GM19043 (cell line): ENCODE data around the gene ZBTB8A.
"Not testable (repeated sequence)": the region's sequence is repeated elsewhere in the genome, so short reads cannot be mapped to it uniquely, and the experiment has no call there.

Source experiments
- ATAC-seq: cut with Tn5 transposase; IDR thresholded peaks from one replicate; pipeline ENCODE4 v1.9.1; 2021; ENCODE audit warnings: low read depth; ENCODE audit not compliant: unreplicated experiment

Gene ZBTB8A

DNA sequence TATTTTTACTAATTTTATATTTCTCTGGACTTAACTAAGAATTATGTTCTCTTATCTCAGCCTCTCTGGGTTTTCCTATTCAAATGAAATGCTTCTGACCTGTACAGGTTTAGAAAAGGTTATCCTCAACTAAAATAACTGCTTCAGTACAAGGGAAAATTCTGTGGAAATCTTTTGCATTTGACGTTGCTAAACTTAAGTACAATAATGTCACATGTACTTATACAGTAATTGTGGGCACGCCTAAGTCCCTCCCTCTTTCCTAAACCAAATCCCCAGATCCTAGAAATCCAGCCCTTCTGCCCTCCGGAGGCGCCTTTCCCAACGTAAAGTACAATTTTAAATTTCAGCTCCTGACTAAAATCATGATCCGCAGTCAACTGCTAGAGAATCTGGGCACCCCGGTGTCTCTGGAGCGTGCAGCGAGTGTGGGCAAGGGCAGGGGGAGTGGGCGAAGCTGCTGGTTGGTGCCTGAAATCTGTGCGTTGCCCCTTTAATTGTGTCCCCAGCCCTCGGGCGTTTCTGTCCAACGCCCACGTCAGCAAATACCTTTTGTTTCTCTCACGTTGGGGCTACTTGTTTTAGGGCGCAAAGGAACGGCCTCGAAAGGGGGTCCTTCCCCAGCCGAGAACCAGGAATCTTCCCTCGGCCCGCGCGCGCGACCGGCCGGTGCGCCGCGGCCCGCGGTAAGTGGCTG, at the start of gene ZBTB8A:
Gene ZBTB8A (plus strand): TSS at position 541 of the 697 bp plus-strand sequence. CDS start 53,505 bp downstream, outside the sequence.
- ATAC-seq: no peak

DNA sequence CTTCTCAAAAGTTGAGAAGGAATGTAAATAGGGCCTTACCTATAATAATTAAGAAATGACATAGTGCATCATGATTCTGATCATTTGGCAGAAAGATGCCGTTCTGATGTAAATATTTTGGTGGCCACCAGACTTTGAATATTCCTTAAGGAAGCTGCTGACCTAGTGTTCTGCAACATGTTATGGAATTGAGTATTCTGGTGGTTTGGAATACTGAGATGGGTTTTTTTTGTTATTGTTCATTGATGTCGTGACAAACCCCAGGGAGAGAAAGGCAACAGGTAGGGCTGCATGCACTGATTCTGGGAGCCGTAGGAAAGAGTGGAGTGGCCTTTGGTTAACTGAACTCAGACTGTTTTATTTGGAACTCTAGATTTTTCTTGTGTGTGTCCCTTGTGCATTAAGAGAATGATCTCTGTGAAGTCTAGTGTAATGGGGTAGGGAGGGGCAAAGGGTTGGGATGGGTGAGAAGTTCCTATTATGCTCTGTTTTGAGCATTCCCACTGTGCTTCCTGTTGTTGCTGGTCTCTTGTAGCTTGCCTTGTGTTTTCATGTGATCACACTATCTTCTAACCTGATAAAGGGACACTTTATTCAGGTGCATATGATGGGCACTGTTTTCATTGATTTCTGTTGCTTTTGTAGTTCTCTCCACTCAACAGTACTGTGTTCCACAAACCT, 49.3 kb upstream of the ZBTB8A start:
- no peak for ATAC-seq

DNA sequence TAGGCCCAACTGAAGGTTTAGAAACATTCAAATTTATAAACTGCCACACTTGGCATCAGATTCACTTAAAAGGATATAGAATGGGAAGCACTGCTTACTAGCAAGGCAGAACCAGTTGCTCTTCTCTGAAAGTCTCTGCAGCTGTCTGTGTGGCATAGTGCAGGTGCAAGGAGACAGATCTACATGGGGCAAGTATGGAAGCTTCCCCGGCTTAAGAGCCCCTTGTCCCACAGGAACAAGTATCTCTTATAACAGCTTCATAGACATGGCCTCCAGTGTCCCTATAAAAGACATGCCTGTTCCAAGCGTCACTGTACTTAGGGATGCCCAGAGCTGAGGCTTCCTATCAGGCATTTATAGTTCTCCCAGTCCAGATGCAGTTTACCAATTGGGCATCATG, 47.8 kb upstream of the ZBTB8A start:
- ATAC-seq: no peak

DNA sequence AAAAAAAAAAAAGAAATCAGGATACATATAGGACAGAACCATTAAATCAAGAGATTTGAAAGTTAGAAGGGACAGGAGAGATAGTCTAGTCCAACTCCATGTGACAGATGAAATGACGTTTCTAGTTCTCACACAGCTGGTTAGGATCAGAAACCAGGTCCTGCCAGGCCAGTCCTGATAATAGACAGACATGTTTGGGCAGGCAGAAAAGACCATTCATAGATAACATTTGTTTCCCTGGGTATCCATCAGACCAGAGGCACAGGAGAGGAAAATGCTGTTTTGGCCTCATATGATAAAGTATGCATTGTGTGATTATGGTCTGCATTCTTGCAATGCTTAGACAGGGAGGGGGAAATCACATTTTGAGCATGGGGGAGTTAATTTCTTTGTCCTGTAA, 45.0 kb upstream of the ZBTB8A start:
- no peak for ATAC-seq

DNA sequence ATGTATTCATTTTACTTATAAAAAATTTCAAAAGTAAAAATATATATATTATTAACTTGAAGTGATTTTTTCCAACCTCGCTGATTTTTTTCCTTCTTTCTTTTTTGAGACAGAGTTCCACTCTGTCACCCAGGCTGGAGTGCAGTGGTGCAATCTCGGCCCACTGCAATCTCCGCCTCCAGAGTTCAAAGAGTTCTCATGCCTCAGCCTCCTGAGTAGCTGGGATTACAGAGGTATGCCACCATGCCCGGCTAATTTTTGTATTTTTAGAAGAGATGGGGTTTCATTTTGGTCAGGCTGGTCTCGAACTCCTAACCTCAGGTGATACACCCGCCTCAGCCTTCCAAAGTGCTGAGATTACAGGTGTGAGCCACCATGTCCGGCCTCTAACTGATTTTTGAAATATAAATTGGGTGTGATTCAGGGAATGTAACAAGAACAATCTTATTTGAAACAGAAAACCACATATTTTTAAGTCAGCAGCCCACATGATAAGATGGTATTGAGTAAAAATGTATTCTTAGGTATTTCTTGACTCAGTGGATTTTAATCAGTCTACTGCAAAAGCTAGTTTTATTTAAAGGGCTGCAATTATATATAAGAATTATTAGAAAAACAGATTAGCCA, 44.4 kb upstream of the ZBTB8A start:
- no peak for ATAC-seq

DNA sequence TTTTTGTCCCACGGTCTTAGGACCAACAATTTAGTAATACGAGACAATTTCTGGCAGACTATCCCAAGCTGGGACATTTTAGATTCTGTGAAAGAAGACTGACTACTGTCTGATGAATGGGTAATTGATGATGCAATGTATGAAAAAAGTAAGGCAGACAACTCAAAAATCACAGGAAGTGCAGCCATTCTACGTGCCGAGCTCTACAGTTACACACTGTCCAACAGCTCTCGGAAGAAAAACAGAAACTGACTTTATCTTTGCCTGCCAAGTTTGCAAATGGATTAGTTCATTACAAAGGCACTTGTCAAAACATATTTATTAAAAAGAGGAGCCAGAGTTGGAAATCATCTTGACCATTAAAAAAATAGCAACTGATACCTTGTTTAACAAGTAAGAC, 43.1 kb upstream of the ZBTB8A start:
- no peak for ATAC-seq

DNA sequence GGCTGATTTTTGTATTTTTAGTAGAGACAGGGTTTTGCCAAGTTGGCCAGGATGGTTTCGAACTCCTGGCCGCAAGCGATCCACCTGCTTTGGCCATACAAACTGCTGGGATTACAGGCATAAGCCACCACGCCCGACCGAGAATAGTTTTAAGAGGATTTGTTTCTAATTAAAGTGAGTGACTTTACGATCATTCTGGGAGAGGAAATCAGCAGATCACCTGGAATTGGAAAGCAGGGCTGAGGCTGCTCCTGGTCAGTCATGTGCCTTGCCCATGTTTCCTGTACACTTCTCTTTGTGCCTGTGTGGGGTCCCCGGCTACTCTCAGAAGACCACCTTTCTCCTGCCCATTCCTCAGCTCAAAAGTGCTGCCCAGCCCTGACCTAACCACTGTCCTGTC, 40.5 kb upstream of the ZBTB8A start:
- ATAC-seq: no peak

DNA sequence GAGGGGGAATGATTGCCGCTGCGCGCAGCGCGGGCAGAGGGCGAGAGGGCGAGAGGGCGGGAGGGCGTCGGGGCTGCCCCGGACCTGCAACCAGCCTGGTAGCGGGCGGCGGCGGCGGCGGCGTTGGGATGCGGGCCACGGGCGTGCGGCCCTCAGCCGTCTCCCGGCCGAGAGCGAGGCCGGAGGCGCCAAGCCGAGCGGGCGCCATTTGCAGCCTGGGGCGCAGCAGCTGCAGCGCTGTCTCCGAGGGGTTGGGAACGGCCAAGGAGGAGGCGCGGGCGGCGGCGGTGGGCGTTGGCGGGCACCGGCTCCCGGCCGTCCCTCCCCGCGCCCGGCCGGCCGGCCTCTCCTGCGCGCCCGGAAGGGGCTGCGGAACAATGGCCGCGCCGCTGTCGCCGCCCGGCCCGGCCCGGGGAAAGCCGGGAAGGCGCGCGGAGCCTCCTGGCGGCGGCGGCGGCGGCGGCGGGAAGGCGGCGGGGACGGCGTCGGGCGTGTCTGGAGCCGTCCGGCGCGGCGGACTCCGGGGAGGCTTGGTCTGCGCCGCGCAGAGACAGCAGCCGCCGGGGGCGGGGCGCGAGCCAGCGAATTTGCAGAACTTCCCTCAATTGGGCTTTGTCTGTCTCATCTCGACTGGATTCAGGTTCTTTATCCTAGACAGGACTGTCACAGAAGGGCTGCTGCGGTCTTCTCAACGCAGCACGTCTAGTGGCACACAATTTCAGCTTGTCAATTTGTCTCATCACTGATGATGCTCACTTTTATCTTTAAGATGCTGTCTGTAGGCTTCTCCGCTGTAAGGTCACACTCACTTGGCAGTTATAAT, 38.6 kb upstream of the ZBTB8A start:
- no peak for ATAC-seq

DNA sequence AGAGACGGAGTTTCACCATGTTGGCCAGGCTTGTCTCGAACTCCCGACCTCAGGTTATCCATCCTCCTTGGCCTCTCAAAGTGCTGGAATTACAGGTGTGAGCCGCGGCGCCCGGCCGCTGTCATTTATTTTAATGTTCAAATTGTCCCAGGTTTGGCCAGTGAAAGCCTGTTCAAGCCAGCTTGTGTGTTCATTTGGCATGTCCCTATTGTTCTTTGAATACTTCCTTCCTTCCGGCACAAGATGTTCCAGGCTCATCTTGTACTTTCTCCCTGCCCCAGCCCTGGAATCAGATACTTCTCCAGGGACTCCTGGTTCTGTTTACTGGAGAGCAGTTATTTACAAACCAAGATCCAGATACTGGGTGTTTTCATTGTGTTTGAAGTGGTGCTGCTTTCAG, 37.4 kb upstream of the ZBTB8A start:
- ATAC-seq: no peak

DNA sequence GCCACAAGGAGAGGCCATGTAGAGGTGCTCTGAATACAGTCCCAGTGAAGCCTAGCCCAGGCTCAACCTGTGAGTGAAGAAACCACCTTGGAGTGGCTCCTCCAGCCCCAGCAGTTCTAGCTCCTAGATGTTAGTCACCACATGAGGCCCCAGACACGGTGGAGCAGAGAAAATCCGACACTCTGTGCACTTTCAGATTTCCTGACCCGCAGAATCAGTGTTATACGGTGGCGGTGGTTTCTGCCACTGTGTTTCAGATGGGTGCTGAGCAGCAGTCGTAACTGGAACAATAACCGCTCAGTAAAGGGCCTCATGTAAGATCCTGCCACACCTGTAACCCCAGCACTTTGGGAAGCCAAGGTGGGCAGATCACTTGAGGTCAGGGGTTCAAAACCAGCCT, 36.1 kb upstream of the ZBTB8A start:
- no peak for ATAC-seq

DNA sequence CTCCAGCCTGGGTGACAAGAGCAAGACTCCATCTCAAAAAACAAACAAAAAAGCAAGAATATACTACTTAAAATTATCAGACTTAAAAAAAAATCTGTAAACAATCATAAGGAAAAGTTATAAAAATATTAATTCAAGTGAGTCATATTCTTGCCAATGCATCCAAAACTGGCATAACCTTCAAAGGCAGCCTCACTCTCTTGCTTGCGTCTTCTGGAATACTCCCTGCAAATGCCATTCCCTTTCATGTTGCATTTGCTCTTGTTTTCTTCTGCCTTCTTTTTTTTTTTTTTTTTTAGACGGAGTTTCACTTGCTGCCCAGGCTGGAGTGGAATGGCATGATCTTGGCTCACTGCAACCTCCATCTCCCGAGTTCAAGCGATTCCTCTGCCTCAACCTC, 32.2 kb upstream of the ZBTB8A start:
- no peak for ATAC-seq

DNA sequence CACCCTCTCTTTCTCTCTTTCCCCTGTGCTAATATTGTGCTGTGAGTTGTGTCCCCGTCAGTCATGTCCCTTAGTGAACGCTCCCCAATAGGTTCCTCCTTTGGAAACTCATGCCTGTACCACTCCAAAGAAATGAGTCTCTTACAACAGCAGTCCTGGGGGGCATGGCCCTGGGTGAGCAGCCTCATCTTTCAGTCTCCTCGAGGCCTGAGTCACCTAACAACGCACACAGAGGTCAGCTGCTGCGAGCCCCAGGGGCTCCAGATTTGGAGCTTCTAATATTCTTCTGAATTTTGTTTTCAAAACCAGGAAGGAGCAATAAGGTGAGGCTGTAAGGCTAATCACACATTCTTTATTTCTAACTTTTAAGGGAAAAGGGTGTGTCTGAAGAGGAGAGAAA, 30.5 kb upstream of the ZBTB8A start:
- ATAC-seq: no peak

DNA sequence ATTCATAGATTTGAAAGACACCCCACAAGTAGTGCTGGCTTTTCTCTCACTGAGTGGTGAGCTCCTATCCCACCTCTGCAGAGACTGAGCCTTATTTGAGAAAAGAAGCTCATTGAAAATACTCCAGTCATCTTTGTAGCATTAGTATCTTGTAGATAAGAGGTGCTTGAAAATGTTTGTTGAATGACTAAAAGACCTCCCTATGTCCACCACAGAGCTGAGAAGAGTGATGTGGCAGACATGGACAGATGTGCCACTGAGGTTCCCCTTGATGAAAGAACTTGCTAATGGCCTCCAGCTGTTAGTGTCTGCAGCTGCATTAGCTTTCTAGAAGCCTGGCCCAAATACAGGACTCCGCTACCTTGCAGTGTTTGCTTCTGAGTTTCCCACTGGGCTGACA, 29.3 kb upstream of the ZBTB8A start:
- no peak for ATAC-seq

DNA sequence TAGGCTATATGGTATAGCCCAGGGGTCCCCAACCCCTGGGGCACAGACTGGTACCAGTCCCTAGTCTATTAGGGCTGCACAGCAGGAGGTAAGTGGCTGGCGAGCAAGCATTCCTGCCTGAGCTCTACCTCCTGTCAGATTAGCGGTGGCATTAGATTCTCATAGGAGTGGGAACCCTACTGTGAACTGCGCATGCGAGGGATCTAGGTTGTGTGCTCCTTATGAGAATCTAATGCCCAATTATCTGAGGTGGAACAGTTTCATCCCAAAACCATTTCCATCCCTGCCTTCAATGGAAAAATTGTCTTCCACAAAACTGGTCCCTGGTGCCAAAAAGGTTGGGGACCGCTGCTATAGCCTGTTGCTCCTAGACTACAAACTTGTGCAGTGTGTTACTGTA, 22.8 kb upstream of the ZBTB8A start:
- no peak for ATAC-seq

DNA sequence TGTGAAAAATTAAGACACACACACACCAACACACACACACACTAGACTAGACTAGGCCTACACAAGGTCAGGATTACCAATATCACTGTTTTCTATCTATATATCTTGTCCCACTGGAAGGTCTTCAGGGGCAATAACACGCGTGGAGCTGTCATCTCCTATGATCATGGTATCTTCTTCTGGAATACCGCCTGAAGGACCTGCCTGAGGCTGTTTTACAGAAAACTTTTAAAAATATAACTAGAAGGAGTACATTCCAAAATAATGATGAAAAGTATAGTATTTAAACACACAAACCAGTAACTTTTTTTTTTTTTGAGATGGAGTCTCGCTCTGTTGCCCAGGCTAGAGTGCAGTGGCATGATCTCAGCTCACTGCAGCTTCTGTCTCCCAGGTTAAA, 20.3 kb upstream of the ZBTB8A start:
- ATAC-seq: no peak

DNA sequence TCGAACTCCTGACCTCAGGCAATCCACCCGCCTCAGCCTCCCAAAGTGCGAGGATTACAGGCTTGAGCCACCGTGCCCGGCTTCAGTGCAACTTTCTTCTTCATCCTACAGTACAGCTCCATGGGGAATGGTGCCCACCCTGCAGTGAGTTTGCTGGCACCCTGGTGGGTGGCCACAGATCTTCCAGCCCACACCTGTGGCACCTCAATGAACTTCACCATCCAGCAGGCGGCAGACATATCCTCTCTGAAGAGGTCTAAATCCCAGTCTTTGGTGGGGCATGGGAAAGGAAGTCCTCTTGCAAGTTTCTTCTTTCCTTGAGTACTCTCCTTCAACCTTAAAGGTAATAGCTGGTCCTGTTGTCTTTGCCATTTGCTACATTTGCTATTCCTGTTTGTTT, 18.1 kb upstream of the ZBTB8A start:
- ATAC-seq: no peak

DNA sequence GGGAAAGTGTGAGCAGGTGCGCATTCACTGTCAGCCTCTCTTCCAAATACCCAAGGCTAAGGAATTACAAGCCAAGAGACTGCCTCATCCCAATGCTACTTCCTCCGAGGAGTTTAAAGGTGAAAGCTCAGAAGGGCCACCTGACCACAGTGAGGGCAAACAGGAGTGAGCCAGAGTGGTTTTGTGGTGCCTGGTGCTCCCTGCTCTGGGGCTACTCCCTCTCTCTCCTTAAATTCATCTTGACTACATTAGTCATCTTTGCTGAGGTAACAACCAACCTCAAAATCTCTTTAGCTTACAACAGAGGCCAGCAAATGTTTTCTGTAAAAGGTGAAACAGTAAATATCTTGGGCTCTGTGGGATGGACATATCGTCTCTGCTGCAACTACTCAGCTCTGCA, 14.2 kb upstream of the ZBTB8A start:
- ATAC-seq: no peak

DNA sequence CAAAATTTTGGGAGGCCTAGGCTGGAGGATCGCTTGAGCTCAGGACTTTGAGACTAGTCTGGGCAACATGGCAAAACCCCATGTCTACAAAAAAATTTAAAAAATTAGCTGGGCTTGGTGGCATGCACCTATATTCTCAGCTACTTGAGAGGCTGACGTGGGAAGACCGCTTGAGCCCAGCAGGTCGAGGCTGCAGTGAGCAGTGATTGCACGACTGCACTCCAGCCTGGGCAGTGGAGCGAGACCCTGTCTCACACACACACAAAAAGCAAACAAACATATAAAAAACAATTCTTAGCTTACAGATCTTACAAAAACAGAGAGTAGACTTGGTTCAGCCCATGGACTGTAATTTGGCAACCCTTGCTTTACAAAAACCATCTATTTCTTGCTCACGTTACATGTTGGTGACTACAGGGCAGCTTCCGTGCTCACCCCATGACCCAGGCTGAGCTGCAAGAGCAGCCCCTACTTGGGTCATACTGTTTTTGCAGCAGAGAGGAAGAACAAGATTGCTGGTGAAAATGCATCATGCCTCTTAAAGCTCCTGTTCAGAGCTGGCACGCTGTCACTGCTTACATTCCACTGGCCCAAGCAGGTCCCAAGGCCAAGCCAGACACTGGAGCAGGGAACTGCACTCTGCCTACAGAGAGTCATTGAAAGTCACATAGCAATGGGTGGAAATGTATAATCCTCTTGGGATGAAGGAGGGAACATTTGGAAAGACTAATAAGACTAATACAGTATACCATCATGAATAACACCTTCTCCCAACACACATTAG, 13.4 kb upstream of the ZBTB8A start:
- ATAC-seq: no peak

DNA sequence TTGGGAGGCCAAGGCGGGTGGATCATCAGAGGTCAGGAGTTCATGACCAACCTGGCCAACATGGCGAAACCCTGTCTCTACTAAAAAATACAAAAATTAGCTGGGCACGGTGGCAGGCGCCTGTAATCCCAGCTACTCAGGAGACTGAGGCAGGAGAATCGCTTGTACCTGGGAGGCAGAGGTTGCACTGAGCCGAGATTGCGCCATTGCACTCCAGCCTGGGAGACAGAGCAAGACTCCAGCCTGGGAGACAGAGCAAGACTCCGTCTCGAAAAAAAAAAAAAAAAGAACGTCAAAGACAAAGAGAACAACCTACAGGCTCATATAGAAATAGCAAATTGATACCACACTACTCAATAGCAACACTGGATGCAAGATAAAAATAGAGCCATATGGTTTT, 10.7 kb upstream of the ZBTB8A start:
- ATAC-seq: not testable (repeated sequence)

DNA sequence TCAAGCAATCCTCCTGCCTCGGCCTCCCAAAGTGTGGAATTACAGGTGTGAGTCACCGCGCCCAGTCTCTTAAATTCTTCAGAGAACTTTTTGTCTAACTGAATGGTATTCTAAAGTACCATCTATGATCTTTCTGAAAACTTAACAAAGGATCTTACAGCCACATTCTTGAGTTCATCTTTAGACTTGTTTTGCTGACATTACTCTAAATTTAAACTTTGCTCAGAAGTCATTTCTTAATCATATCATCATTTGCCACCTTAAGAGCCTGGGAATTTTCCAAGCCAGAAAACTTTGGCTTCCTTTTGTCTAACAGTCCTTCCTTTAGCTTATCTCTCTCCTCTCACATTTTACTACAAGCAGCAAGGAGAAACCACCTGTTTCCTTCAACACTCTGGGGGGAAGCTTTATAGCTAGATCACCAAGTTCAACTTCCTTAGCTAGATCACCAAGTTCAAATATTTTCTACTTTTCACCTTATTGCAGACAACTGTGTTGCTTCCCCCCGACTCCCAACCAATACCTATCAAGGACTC, 5.4 kb upstream of the ZBTB8A start:
- no peak for ATAC-seq
